SK-N-SH treated with all-trans-retinoic acid at 6 μM for 48 hours (cell line): ENCODE results near the gene NFIB.

ENCODE experiments used
- ATAC-seq: fragments of 200-7000 bp; cut with Tn5 transposase; 3 replicates; pipeline ENCODE4 v1.9.1; 2020; ENCODE audit warnings: mild to moderate bottlenecking, moderate library complexity
- BACH2 ChIP-seq: fragments of 250-450 bp; sonication (Bioruptor Pico); IDR thresholded peaks from 2 replicates; pipeline ENCODE4 v1.9.0; 2021; ENCODE audit warnings: mild to moderate bottlenecking, borderline replicate concordance
- CSDC2 ChIP-seq: fragments of 250-450 bp; sonication (Bioruptor Pico); IDR thresholded peaks from 2 replicates; pipeline ENCODE4 v1.5.0; 2020; ENCODE audit warnings: mild to moderate bottlenecking, moderate library complexity
- GLIS3 ChIP-seq: fragments of 250-450 bp; sonication (Bioruptor Pico); IDR thresholded peaks from 2 replicates; pipeline ENCODE4 v1.5.0; 2020; ENCODE audit warnings: mild to moderate bottlenecking, moderate library complexity
- ISL1 ChIP-seq: fragments of 250-450 bp; sonication (Bioruptor Pico); IDR thresholded peaks from 2 replicates; pipeline ENCODE4 v2.1.2; 2022; ENCODE audit warnings: mild to moderate bottlenecking, moderate library complexity
- OSR1 ChIP-seq: fragments of 250-450 bp; sonication (Bioruptor Pico); IDR thresholded peaks from 2 replicates; pipeline ENCODE4 v1.8.0; 2022; ENCODE audit warnings: moderate library complexity, mild to moderate bottlenecking, inconsistent platforms
- PPARA ChIP-seq: fragments of 250-450 bp; sonication (Bioruptor Pico); IDR thresholded peaks from 2 replicates; pipeline ENCODE4 v1.5.0; 2020; ENCODE audit warnings: mild to moderate bottlenecking, borderline replicate concordance
- RARB ChIP-seq: fragments of 250-450 bp; sonication (Bioruptor Pico); IDR thresholded peaks from 2 replicates; pipeline ENCODE4 v1.8.0; 2021; ENCODE audit warnings: mild to moderate bottlenecking, moderate library complexity
- TCF4 ChIP-seq: fragments of 250-450 bp; sonication (Bioruptor Pico); IDR thresholded peaks from 2 replicates; pipeline ENCODE4 v1.8.0; 2021; ENCODE audit warnings: mild to moderate bottlenecking, moderate library complexity, borderline replicate concordance
- TOX ChIP-seq: fragments of 250-450 bp; sonication (Bioruptor Pico); IDR thresholded peaks from 2 replicates; pipeline ENCODE4 v1.8.0; 2021; ENCODE audit warnings: mild to moderate bottlenecking, moderate library complexity, borderline replicate concordance
- ZC3H10 ChIP-seq: fragments of 250-450 bp; sonication (Bioruptor Pico); IDR thresholded peaks from 2 replicates; pipeline ENCODE4 v1.5.1; 2021; ENCODE audit warnings: mild to moderate bottlenecking, moderate library complexity
- ZFP3 ChIP-seq: fragments of 250-450 bp; sonication (Bioruptor Pico); IDR thresholded peaks from 2 replicates; pipeline ENCODE4 v1.5.0; 2020; ENCODE audit warnings: mild to moderate bottlenecking, moderate library complexity
- ZFP30 ChIP-seq: fragments of 450-650 bp; formaldehyde crosslinking; IDR thresholded peaks from 2 replicates; pipeline ENCODE4 v1.5.0; 2022; ENCODE audit warnings: mild to moderate bottlenecking, moderate library complexity
- ZNF8 ChIP-seq: fragments of 450-650 bp; formaldehyde crosslinking; IDR thresholded peaks from 2 replicates; pipeline ENCODE4 v1.5.0; 2020; ENCODE audit warnings: mild to moderate bottlenecking, moderate library complexity
- TF ChIP-seq, protein P1 (sequence below): fragments of 250-450 bp; sonication (Bioruptor Pico); IDR thresholded peaks from 2 replicates; pipeline ENCODE4 v1.8.0; 2021; ENCODE audit warnings: low read depth, mild to moderate bottlenecking, moderate library complexity, borderline replicate concordance
- TF ChIP-seq, protein P2 (sequence below): fragments of 250-450 bp; sonication (Bioruptor Pico); IDR thresholded peaks from 2 replicates; pipeline ENCODE4 v1.5.1; 2020; ENCODE audit warnings: low read depth, mild to moderate bottlenecking, moderate library complexity
- TF ChIP-seq, protein P3 (sequence below): fragments of 250-450 bp; sonication (Bioruptor Pico); IDR thresholded peaks from 2 replicates; pipeline ENCODE4 v1.5.0; 2020; ENCODE audit warnings: mild to moderate bottlenecking, moderate library complexity
- TF ChIP-seq, protein P4 (sequence below): fragments of 250-450 bp; sonication (Bioruptor Pico); IDR thresholded peaks from 2 replicates; pipeline ENCODE4 v1.5.1; 2021; ENCODE audit warnings: mild to moderate bottlenecking, moderate library complexity
- TF ChIP-seq, protein P5 (sequence below): fragments of 250-450 bp; sonication (Bioruptor Pico); IDR thresholded peaks from 2 replicates; pipeline ENCODE4 v1.8.0; 2020; ENCODE audit warnings: mild to moderate bottlenecking, moderate library complexity, borderline replicate concordance

Gene NFIB

DNA sequence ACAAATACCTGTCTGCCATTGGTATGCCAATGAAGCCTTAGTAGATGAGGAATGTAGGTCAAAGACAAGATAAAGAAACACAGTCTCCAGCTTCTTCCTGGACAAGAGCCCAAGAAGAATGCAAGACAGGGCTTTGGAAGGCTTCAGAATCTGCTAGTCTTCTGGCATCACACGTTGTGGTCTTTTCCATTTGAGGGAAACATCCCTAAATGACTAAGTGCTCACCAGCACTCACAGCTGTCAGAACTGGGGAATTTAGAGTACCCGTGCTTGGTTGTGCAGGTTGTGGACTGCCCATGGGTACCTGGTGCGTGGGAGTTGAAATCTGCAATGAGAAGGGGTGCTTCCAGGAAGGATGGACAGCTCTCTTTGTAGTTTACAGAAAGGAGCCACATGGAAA is 27.1 kb upstream of the NFIB start:
- no peak for TF ChIP-seq TOX (CRISPR knock-in tag)
- TF ChIP-seq, protein P1, sequence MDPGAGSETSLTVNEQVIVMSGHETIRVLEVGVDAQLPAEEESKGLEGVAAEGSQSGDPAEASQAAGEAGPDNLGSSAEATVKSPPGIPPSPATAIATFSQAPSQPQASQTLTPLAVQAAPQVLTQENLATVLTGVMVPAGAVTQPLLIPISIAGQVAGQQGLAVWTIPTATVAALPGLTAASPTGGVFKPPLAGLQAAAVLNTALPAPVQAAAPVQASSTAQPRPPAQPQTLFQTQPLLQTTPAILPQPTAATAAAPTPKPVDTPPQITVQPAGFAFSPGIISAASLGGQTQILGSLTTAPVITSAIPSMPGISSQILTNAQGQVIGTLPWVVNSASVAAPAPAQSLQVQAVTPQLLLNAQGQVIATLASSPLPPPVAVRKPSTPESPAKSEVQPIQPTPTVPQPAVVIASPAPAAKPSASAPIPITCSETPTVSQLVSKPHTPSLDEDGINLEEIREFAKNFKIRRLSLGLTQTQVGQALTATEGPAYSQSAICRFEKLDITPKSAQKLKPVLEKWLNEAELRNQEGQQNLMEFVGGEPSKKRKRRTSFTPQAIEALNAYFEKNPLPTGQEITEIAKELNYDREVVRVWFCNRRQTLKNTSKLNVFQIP (CRISPR knock-in tag) = no peak
- TF ChIP-seq PPARA (CRISPR knock-in tag) = no peak
- no peak for TF ChIP-seq ZC3H10 (CRISPR knock-in tag)
- no peak for TF ChIP-seq ZFP3 (CRISPR knock-in tag)
- no peak for TF ChIP-seq OSR1 (CRISPR knock-in tag)
- no peak for TF ChIP-seq TCF4 (CRISPR knock-in tag)
- no peak for TF ChIP-seq ZFP30 (CRISPR knock-in tag)
- ATAC-seq = no peak

DNA sequence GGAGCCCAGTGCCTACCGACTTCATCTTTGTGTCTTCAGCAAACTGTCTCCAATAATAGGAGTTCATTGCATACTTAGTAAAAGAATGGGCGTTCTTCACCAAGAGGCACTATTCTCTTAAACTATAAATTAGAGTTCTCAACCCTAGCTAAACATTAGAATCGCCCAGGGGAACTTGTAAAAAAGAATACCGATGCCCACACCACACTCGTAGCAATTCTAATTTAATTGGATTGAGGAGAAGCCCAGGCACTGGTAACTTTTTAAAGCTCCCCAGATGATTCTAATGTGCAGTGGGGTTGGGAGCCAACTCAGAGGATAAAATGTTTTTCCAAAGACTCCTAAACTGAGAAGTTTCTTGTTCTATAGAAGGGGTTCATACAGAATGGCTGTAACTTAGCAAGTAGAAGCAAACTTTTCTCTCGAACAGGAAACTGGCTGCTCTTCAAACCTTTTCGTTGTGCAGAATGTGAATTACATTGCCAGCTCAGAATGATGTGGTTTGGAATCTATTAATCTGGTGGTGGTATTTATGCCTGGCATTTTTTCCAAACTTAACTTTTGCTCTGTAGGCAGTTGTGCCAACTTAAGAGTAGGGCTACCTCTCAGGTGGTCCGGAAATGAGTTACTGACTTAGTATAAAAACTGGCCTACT is 26.4 kb upstream of the NFIB start:
- ATAC-seq = no peak
- TF ChIP-seq CSDC2 = no peak
- TF ChIP-seq, protein P2, sequence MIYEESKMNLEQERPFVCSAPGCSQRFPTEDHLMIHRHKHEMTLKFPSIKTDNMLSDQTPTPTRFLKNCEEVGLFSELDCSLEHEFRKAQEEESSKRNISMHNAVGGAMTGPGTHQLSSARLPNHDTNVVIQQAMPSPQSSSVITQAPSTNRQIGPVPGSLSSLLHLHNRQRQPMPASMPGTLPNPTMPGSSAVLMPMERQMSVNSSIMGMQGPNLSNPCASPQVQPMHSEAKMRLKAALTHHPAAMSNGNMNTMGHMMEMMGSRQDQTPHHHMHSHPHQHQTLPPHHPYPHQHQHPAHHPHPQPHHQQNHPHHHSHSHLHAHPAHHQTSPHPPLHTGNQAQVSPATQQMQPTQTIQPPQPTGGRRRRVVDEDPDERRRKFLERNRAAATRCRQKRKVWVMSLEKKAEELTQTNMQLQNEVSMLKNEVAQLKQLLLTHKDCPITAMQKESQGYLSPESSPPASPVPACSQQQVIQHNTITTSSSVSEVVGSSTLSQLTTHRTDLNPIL = no peak
- TF ChIP-seq, protein P3, sequence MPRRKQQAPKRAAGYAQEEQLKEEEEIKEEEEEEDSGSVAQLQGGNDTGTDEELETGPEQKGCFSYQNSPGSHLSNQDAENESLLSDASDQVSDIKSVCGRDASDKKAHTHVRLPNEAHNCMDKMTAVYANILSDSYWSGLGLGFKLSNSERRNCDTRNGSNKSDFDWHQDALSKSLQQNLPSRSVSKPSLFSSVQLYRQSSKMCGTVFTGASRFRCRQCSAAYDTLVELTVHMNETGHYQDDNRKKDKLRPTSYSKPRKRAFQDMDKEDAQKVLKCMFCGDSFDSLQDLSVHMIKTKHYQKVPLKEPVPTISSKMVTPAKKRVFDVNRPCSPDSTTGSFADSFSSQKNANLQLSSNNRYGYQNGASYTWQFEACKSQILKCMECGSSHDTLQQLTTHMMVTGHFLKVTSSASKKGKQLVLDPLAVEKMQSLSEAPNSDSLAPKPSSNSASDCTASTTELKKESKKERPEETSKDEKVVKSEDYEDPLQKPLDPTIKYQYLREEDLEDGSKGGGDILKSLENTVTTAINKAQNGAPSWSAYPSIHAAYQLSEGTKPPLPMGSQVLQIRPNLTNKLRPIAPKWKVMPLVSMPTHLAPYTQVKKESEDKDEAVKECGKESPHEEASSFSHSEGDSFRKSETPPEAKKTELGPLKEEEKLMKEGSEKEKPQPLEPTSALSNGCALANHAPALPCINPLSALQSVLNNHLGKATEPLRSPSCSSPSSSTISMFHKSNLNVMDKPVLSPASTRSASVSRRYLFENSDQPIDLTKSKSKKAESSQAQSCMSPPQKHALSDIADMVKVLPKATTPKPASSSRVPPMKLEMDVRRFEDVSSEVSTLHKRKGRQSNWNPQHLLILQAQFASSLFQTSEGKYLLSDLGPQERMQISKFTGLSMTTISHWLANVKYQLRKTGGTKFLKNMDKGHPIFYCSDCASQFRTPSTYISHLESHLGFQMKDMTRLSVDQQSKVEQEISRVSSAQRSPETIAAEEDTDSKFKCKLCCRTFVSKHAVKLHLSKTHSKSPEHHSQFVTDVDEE = no peak
- no peak for TF ChIP-seq OSR1 (CRISPR knock-in tag)
- no peak for TF ChIP-seq BACH2 (CRISPR knock-in tag)
- TF ChIP-seq, protein P4, sequence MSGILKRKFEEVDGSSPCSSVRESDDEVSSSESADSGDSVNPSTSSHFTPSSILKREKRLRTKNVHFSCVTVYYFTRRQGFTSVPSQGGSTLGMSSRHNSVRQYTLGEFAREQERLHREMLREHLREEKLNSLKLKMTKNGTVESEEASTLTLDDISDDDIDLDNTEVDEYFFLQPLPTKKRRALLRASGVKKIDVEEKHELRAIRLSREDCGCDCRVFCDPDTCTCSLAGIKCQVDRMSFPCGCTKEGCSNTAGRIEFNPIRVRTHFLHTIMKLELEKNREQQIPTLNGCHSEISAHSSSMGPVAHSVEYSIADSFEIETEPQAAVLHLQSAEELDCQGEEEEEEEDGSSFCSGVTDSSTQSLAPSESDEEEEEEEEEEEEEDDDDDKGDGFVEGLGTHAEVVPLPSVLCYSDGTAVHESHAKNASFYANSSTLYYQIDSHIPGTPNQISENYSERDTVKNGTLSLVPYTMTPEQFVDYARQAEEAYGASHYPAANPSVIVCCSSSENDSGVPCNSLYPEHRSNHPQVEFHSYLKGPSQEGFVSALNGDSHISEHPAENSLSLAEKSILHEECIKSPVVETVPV (CRISPR knock-in tag) = no peak
- TF ChIP-seq PPARA (CRISPR knock-in tag) = no peak
- TF ChIP-seq, protein P5, sequence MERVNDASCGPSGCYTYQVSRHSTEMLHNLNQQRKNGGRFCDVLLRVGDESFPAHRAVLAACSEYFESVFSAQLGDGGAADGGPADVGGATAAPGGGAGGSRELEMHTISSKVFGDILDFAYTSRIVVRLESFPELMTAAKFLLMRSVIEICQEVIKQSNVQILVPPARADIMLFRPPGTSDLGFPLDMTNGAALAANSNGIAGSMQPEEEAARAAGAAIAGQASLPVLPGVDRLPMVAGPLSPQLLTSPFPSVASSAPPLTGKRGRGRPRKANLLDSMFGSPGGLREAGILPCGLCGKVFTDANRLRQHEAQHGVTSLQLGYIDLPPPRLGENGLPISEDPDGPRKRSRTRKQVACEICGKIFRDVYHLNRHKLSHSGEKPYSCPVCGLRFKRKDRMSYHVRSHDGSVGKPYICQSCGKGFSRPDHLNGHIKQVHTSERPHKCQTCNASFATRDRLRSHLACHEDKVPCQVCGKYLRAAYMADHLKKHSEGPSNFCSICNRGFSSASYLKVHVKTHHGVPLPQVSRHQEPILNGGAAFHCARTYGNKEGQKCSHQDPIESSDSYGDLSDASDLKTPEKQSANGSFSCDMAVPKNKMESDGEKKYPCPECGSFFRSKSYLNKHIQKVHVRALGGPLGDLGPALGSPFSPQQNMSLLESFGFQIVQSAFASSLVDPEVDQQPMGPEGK = no peak

DNA sequence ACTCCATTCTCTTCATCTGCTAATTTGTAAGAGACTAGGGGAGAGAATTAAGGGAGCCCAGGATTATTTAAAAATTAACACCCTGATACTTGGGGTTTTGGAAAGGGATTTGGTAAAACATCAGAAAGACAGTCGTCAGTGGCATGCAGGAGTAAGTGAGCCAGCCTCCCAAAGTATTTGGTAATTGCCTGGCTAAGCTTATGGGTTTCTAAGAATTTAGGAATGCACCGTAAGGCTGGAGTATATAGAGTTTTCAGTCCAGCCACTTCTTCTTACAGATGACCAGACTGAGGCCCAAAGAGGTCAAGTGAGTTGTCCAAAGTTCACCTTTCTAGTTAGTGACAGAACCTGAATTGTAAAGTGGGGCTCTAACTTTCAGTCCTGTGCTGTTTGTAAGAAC is 25.8 kb upstream of the NFIB start:
- no peak for ATAC-seq
- TF ChIP-seq, protein P2 = no peak
- no peak for TF ChIP-seq ZFP3 (CRISPR knock-in tag)
- TF ChIP-seq RARB = no peak
- TF ChIP-seq, protein P1 (CRISPR knock-in tag) = no peak
- TF ChIP-seq, protein P5 = no peak
- TF ChIP-seq ISL1 (CRISPR knock-in tag) = no peak
- TF ChIP-seq ZNF8 = no peak
- TF ChIP-seq, protein P3 = no peak
- no peak for TF ChIP-seq GLIS3 (CRISPR knock-in tag)
